Lung (tissue), 12 donors: ENCODE data around the gene SLC35F2. TPM values are rescaled to one million over a fixed set of nuclear protein-coding genes. Genes with fewer than 3 reads are reported as not detected.
"Not testable (repeated sequence)": the region's sequence is repeated elsewhere in the genome, so short reads cannot be mapped to it uniquely, and the experiment has no call there.

ENCODE experiments used
- ATAC-seq: fragments of 200-7000 bp; cut with Tn5 transposase; one replicate; pipeline ENCODE4 v1.9.1; 2020; ENCODE audit warnings: moderate number of reproducible peaks; ENCODE audit not compliant: insufficient read depth, low FRiP score
- DNase-seq, 3 donors: peaks; one replicate each; pipeline ENCODE4 v3.0.0-alpha.2; 2013 to 2017
- H3K27ac ChIP-seq, 2 donors: one replicate each; pipeline ENCODE4 v1.5.1; 2013; ENCODE audit warnings: mild to moderate bottlenecking in 2 of 2, moderate library complexity in 2 of 2, control low read depth in 1 of 2, inconsistent platforms in 1 of 2, low read depth in 1 of 2, low read length in 1 of 2
- H3K27me3 ChIP-seq, 3 donors: one replicate each; pipeline ENCODE4 v1.5.1; 2013; ENCODE audit warnings: low read length in 2 of 3; ENCODE audit not compliant: control insufficient read depth in 3 of 3, insufficient read depth in 3 of 3
- H3K36me3 ChIP-seq, 4 donors: one replicate each; pipeline ENCODE4 v1.5.1; 2013; ENCODE audit warnings: low read length in 4 of 4, mild to moderate bottlenecking in 1 of 4, moderate library complexity in 1 of 4; ENCODE audit not compliant: control insufficient read depth in 4 of 4, insufficient read depth in 4 of 4
- H3K4me1 ChIP-seq, 5 donors: one replicate each; pipeline ENCODE4 v1.5.1; 2013; ENCODE audit warnings: low read length in 5 of 5, mild to moderate bottlenecking in 2 of 5, moderate library complexity in 1 of 5; ENCODE audit not compliant: control insufficient read depth in 5 of 5, insufficient read depth in 5 of 5
- H3K4me3 ChIP-seq: one replicate; pipeline ENCODE4 v1.5.1; 2013; ENCODE audit warnings: mild to moderate bottlenecking, control low read depth, moderate library complexity
- H3K9ac ChIP-seq, 2 donors: one replicate each; pipeline ENCODE4 v1.5.1; 2013; ENCODE audit warnings: low read length in 2 of 2, control low read depth in 1 of 2; ENCODE audit not compliant: insufficient read depth in 1 of 2
- H3K9me3 ChIP-seq, 4 donors: one replicate each; pipeline ENCODE4 v1.5.1; 2013; ENCODE audit warnings: low read length in 3 of 4, mild to moderate bottlenecking in 1 of 4, moderate library complexity in 1 of 4; ENCODE audit not compliant: control insufficient read depth in 4 of 4, insufficient read depth in 3 of 4
- WGBS, 2 donors: extraction: QIAGEN DNeasy Blood & Tissue Kit; methylation state at CpG; one replicate each; pipeline ENCODE4 v1.1.7; 2013; 5-methylcytosine and 5-hydroxymethylcytosine counted together
- polyA plus RNA-seq, 2 donors: library from polyadenylated mRNA; stranded (reverse); fragments of 200-250 nt; gene quantifications; one replicate each; pipeline ENCODE4 v1.2.1, GENCODE V29; 2013
- total RNA-seq, 2 donors: library from RNA; depleted of rRNA in 1 of 2; stranded (reverse); fragments of >200 nt in 1 of 2; gene quantifications; one replicate each; pipeline ENCODE4 v1.2.1, GENCODE V29; 2014 to 2021
- TF ChIP-seq, protein P1 (sequence below): IDR thresholded peaks from 2 replicates; pipeline ENCODE4 v1.5.1; 2012; ENCODE audit warnings: mild to moderate bottlenecking; ENCODE audit errors: control extremely low read depth, extremely low read depth
- donor health status: control.
- donor health status: control.
- donor health status: Bipolar disorder and iron deficiency.
- donor health status: healthy.
- donor health status: DM: yes; HTN: yes; CAD: no.

The SLC35F2 gene
- total and polyA plus RNA-seq, 4 donors, result 5.1 to 15.7 (median 5.8) TPM

DNA sequence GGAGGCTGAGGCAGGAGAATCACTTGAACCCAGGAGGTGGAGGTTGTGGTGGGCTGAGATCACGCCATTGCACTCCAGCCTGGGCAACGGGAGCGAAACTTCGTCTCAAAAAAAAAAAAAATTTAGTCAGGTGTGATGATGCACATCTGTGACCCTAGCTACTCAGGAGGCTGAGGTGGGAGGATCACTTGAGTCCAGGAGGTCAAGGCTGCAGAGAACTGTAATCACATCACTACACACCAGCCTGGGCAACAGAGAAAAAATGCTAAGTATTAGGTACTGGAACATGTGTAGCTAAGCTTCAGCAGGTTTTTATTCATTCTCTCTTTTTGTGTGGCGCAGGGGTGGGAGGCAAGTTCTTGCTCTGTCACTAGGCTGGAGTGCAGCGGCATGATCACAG lies 82.5 kb downstream of the SLC35F2 start:
- WGBS, 2 donors, result 95 to 97% methylated on average over 6 of the region's 6 CpGs
- Histone ChIP-seq H3K27me3 (no peaks in the 10 kb centered on the region), H3K9me3 (no peaks in the 10 kb centered on the region), H3K4me3 (no peak overlapping the region), H3K4me1 (peaks cover 0 to 7% (median 0%) of the 10 kb centered on the region in 5 donors), H3K36me3 (no peaks in the 10 kb centered on the region), H3K27ac (no peak overlapping the region), H3K9ac (no peak overlapping the region)
- TF ChIP-seq, protein P1, sequence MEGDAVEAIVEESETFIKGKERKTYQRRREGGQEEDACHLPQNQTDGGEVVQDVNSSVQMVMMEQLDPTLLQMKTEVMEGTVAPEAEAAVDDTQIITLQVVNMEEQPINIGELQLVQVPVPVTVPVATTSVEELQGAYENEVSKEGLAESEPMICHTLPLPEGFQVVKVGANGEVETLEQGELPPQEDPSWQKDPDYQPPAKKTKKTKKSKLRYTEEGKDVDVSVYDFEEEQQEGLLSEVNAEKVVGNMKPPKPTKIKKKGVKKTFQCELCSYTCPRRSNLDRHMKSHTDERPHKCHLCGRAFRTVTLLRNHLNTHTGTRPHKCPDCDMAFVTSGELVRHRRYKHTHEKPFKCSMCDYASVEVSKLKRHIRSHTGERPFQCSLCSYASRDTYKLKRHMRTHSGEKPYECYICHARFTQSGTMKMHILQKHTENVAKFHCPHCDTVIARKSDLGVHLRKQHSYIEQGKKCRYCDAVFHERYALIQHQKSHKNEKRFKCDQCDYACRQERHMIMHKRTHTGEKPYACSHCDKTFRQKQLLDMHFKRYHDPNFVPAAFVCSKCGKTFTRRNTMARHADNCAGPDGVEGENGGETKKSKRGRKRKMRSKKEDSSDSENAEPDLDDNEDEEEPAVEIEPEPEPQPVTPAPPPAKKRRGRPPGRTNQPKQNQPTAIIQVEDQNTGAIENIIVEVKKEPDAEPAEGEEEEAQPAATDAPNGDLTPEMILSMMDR, result no peak
- ATAC-seq, result no peak
- no peak for DNase-seq

- no peak overlapping the region for H3K9ac ChIP-seq
- TF ChIP-seq, protein P1, result no peak
- DNase-seq (no peak), ATAC-seq (no peak)
- H3K27ac ChIP-seq, result no peak overlapping the region
- H3K4me1 ChIP-seq, result no peaks in the 10 kb centered on the region
- WGBS, 2 donors, result 47 to 58% methylated on average over 3 of the region's 3 CpGs
- H3K36me3 ChIP-seq, result no peaks in the 10 kb centered on the region
- H3K27me3 ChIP-seq, result no peaks in the 10 kb centered on the region
- no peaks in the 10 kb centered on the region for H3K9me3 ChIP-seq
- no peak overlapping the region for H3K4me3 ChIP-seq
Measured at GRCh38 chr11:107770551-107770951, 88.0 kb downstream of the SLC35F2 start.

DNA sequence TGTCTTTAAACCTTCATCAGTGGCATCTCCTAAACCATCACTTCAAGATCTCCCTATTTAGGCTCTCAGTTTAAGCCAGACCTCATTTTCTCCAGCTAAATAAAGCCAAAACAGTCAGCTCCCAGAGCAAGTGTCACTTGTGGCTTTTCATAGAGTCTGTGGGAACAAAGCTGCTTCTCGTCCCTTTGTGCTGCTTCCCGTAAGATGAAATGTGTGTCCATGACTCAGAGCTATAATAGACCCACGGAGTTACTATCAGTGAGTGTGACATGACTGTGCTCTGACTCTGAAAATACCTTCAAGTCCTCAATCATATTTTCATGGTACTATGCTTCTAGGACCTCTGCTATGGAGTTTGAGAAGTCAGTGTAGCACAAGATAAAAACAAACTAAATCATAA lies 89.4 kb downstream of the SLC35F2 start:
- Histone ChIP-seq H3K9ac (no peak overlapping the region), H3K4me1 (no peaks in the 10 kb centered on the region), H3K27me3 (no peaks in the 10 kb centered on the region), H3K36me3 (no peaks in the 10 kb centered on the region), H3K27ac (no peak overlapping the region), H3K9me3 (no peaks in the 10 kb centered on the region), H3K4me3 (no peak overlapping the region)
- no peak for ATAC-seq
- no peak for DNase-seq
- TF ChIP-seq, protein P1, result no peak
- 62 to 71% methylated on average over 3 of the region's 3 CpGs for WGBS, 2 donors

- H3K36me3 ChIP-seq, H3K27ac ChIP-seq, DNase-seq, H3K9ac ChIP-seq, H3K9me3 ChIP-seq, ATAC-seq, H3K27me3 ChIP-seq, H3K4me1 ChIP-seq, H3K4me3 ChIP-seq: not testable (repeated sequence)
- 88 to 92% methylated on average over 7 of the region's 7 CpGs for WGBS, 2 donors
Measured at GRCh38 chr11:107758719-107759355, 99.8 kb downstream of the SLC35F2 start.
